AG10803 (cell line): Measurements from ENCODE around the gene FAM24B.
"Not testable (repeated sequence)": the region's sequence is repeated elsewhere in the genome, so short reads cannot be mapped to it uniquely, and the experiment has no call there.

Experiments used
- DNase-seq: peaks from one replicate; pipeline ENCODE4 v3.0.0; 2010; ENCODE audit warnings: low read depth
- H3K4me3 ChIP-seq: 2 replicates; pipeline ENCODE4 v1.5.1; 2011; ENCODE audit warnings: mild to moderate bottlenecking, low read length, control low read depth
- CTCF ChIP-seq: conservative IDR thresholded peaks from 2 replicates; pipeline ENCODE4 v1.5.1; 2011; ENCODE audit warnings: mild to moderate bottlenecking, low read length, control low read depth, inconsistent platforms

FAM24B gene

GRCh38 chr10:122879339-122880273 is at the start of gene FAM24B:
Gene FAM24B (minus strand): TSS chr10:122879581. CDS start chr10:122850515, 29,066 bp downstream.
- H3K4me3 ChIP-seq, result peak within 1 kb of the TSS; percentile 92
- no peak for TF ChIP-seq CTCF
- peak; percentile 97 for DNase-seq

- DNase-seq, result no peak
- TF ChIP-seq CTCF, result no peak
- H3K4me3 ChIP-seq, result no peak overlapping the region
These were observed 36.3 kb upstream of the FAM24B start for GRCh38 chr10:122915700-122916099.

- no peak overlapping the region for H3K4me3 ChIP-seq
- no peak for TF ChIP-seq CTCF
- peak; percentile 28 for DNase-seq
These were observed 32.6 kb upstream of the FAM24B start for GRCh38 chr10:122911889-122912484.

- DNase-seq, result no peak
- no peak for TF ChIP-seq CTCF
- no peak within 1 kb of the TSS for H3K4me3 ChIP-seq
These were observed 30.9 kb upstream of the FAM24B start, which contains the start of gene FAM24A for GRCh38 chr10:122910310-122910709. Gene FAM24A (plus strand): TSS chr10:122910610. CDS start chr10:122911635, 1,025 bp downstream.

GRCh38 chr10:122903861-122904260 is 24.5 kb upstream of the FAM24B start:
- not testable (repeated sequence) for H3K4me3 ChIP-seq, DNase-seq

- no peak for DNase-seq
- H3K4me3 ChIP-seq, result no peak overlapping the region
- TF ChIP-seq CTCF, result no peak
These were observed 15.0 kb upstream of the FAM24B start for GRCh38 chr10:122894261-122894944.

- no peak for TF ChIP-seq CTCF
- no peak overlapping the region for H3K4me3 ChIP-seq
- no peak for DNase-seq
These were observed 4.8 kb upstream of the FAM24B start for GRCh38 chr10:122884166-122884565.
